HG03354 (cell line): ENCODE data around the gene SLC26A2.

Experiments used
- ATAC-seq: cut with Tn5 transposase; IDR thresholded peaks from one replicate; pipeline ENCODE4 v1.9.1; 2021; ENCODE audit warnings: mild to moderate bottlenecking; ENCODE audit not compliant: unreplicated experiment, poor library complexity, severe bottlenecking

Gene SLC26A2

GRCh38 chr5:149960272-149961185, at the start of gene SLC26A2:
Gene SLC26A2, plus strand, starts transcription at chr5:149960758. Its CDS starts 16,895 bp downstream, at chr5:149977653.
- peak; percentile 98 for ATAC-seq

- no peak for ATAC-seq
Measured at GRCh38 chr5:149911031-149911430, 49.5 kb upstream of the SLC26A2 start.

GRCh38 chr5:149912226-149912871, 48.2 kb upstream of the SLC26A2 start:
- ATAC-seq = no peak

- ATAC-seq = no peak
Measured at GRCh38 chr5:149913436-149914419, 46.8 kb upstream of the SLC26A2 start.

- ATAC-seq = no peak
Measured at GRCh38 chr5:149915392-149916260, 44.9 kb upstream of the SLC26A2 start.

DNA sequence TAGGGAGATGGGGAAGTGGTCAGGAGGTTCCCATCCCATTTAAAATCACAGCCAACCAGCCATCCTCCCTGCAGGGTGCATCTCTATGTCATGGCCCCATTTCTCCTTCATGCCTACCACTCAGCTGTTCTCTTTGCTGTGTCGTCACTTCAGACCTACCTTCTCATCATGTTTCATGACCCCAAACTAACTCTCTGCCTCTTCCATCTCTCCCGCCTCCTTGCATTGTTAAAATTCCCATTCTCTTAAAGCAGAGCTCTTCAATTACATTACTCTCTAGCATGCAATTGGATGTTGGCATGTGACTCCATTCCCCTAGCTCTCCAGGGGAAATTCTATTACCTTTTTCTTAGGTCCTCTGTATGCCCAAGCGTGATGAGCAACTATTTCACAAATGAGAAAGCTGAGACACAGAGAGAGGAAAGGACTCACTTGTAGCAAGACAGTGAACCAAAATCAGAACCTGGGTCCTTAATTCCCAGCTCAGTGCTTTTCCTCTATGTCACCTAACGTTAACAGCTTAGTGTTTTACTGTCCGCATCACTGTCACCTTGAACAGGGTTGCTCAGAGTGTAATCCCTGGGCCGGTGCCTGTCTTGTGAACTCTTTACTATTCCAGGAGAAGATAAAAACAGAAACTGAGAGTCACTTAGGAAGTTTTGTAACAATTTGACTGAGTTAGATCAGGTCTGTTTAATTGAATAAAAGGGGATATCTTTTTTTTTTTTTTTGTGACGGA, 44.1 kb upstream of the SLC26A2 start:
- ATAC-seq = no peak

DNA sequence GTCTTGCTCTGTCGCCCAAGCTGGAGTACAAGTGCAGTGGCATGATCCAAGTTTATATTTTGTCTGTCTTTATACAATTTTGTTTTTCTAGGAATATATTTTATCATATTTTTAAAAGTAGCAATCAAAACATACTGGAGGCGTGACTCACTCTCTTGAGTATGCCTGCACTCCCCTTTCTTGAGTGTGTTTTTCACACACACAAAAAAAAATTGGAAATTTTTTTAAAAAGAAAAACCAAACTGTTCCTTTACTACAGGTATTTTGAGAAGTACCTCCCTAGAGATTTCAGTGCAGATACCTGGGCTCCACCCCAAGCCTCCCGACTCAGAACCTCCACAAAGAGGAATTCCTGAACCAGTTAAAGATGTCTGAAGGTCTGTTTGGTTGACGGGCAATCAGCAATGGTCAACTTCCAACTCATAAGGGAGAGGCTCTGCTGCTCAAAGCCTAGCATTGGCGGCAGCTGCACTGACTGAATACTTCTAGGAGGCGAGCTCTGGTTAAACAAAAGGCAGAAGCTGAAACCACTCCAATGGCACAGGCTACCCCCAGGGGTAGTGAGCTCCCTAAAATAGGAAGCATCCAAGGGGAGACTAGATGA, 43.4 kb upstream of the SLC26A2 start:
- ATAC-seq = no peak

DNA sequence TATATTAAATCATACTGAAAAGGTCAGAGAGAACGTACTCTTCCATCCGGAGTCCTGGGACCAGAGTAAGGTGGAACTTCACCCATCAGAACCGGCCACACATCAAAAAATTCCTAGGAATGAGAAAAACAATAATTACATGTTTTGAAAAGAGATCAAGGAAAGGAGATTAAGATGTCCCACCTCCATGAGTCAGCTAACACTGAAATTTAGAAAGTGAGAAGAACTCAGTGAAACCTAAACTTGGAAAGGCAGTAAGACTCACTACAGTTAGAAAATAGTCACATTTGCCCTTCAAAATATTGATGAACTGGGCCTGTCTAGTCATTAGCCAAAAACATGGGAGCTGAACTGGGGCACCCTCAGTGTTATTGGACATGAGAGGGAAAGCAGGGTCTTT, 39.0 kb upstream of the SLC26A2 start:
- ATAC-seq = no peak

DNA sequence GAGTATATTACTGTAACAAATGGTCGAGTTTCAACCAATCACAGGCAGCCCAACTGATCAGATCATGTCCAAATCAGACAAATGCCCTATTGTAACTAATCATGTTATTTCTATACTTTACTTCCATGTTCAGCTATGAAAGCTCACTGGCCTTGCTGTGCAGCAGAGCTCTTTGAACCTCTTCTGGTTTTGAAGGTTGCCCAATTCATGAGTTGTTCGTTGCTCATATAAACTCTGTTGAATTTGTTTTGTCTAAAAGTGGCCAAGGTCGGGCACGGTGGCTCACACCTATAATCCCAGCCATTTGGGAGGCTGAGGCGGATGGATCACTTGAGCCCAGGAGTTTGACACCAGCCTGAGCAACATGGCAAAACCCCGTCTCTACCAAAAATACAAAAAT, 37.6 kb upstream of the SLC26A2 start:
- ATAC-seq = no peak

DNA sequence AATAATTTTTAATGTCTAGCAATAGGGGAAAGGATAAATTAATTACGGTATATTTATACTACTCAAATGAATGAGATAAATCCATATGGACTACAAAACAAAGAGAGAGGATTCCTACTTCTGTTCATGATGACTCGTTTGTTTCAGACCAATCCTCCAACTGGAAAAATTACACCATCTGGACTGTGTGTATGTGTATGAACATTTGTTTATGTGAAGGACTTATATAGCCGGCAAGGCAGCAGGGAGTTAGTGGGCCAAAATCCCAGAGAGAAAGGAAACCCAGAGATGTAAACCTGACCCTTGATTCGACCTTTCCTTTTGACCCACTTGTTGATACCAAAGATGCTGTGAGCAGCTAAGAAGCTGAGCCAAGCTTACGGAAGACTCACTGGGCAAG, 36.1 kb upstream of the SLC26A2 start:
- ATAC-seq = no peak

GRCh38 chr5:149930043-149930748, 30.4 kb upstream of the SLC26A2 start:
- no peak for ATAC-seq

GRCh38 chr5:149930749-149931574, 29.6 kb upstream of the SLC26A2 start:
- ATAC-seq = no peak

- ATAC-seq = no peak
Measured at GRCh38 chr5:149931992-149932436, 28.5 kb upstream of the SLC26A2 start.

DNA sequence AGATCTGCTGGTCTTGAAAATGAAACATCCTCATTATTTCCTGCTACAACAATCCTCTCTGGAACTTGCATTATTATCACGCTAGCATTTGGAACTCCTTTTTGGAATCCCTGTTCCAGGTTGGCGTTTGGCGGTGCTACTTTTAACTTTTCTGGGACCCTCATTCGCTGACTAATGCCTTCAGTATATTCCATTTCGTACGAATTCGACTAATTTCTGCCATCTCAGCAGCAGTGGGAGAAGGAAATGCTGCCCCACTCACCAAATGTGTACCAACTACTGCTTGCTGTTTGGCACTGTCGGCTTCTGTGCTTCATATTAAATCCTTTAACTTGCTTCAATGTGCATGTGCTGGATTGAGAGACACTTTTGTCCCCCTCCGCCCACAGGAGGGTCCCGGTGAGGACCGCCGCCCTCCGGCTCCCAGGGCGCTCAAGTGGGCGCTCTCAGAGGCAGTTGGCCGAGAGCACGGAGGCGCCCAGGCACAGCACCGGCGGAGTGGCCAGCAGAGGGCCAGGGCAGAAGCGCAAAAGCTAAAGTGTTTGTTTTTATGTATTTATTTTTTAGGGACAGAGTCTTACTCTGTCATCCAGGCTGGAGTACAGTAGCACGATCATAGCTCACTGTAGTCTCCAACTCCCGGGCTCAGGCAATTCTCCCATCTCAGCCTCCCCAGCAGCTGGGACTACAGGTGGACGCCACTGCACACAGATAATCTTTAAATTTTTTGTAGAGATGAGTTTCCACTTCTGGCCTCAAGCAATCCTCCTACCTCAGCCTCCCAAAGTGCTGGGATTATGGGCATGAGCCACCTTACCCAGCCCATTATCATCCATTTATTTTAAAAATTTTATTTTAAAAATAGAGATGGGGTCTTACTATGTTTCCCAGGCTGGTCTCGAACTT, 27.9 kb upstream of the SLC26A2 start:
- no peak for ATAC-seq

GRCh38 chr5:149935431-149935901, 25.1 kb upstream of the SLC26A2 start:
- no peak for ATAC-seq
